Fibroblast of the conjunctiva (primary cell): ENCODE measurements around the gene KLK11.
"Not testable (repeated sequence)": the region's sequence is repeated elsewhere in the genome, so short reads cannot be mapped to it uniquely, and the experiment has no call there.

Source experiments
- DNase-seq: peaks from one replicate; pipeline ENCODE4 v3.0.0-alpha.2; 2010; ENCODE audit warnings: low read depth

KLK11 gene

DNA sequence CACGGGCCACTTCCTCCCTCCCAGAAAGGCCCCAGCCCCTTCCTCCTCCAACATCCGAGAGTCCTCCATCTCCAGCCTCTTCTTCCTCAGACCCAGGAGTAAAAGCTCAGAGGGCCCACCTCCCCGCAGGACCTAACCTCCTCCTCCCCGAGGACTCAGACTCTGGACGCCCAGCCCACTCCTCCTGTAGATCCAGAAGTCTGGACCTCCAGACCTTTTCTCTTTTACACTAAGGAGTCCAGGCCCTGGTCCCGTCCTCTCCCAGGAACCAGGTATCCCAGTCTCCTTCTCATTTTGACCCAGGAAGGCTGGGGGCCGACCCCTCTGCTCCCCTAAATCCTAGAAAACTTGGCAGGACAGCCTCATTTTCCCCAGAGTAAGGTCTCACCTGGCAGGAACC, 23.1 kb downstream of the KLK11 start:
- no peak for DNase-seq

DNA sequence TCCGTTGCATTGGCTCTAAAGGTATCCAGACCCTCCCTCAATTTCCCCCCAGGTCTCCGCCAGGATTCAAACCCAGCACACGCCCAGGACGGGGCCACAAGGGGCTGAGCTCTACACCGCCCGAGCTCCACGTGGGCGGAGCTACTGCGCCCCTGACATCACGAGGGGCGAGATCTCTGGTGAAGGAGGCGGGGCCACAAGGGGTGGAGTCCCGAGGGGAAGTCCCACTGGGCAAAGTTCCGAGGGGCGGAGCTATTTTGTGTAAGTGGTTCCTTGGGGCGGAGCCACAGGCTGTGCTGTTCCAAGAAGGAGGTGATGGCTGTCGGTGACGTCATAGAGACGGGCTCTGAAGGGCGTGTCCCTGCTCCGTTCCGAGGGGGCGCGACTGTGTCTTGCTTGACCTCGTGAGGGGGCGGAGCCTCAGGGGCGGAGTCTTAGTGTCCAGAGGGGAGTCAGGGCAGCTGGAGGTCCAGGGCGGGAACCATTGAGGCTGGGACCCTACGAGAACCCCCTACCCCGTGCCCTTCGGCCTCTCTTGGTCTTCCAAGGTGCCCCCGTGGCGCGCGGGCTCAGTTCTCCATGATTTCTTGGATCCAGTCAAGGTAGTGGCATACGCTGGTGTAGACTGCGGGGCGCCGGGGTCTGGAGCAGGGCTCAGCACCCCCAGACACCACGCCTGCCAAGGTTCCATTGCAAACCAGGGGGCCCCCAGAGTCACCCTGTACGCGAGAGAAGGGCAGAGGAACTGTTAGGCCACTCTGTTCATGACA, 23.7 kb downstream of the KLK11 start:
- no peak for DNase-seq

DNA sequence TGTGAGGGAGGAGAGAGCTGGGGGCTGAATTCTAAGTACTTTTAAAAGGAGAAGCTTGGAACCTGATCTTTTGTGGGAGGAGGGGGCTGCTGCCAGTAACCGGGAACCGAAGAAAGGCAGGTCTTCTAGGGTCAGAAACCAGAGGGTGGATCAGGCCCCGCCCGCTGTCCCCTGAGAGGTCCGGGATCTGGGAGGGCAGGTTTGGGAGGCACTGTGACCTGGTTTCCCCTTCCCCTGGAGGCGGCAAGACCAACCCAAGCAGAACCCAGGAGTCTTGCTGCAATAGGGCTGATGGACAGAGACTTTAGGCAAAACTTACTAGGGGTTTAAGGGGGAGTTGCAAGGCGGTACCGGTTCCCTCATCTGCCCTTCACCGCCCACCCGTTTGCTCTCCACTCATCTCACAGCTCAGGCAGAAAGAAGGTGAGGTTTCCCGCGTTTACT, 24.3 kb downstream of the KLK11 start:
- DNase-seq, result no peak

DNA sequence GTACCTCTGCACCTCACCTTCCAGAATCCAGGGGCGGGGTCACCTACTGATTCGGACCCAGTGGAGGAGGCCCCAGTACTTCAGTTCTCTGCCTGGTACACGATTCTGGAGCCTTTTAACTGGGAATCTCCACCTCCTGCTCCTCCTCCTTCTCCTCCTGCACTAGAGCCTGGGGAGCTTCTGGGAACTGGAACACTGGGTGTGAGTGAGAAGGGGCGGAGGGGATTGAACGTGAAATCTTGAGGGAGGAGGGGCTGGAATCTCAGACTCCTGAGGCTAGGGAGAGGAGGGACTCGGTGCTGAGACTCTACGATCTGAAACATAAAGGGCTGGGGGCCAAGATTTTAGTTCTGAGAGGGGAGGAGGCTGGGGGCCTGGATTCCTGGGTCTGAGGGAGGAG, 24.9 kb downstream of the KLK11 start, which contains the start of gene KLK8:
Gene KLK8 (minus strand): TSS at position 90 of the 400 bp plus-strand sequence. CDS start 437 bp downstream, outside the sequence.
- DNase-seq, result no peak

DNA sequence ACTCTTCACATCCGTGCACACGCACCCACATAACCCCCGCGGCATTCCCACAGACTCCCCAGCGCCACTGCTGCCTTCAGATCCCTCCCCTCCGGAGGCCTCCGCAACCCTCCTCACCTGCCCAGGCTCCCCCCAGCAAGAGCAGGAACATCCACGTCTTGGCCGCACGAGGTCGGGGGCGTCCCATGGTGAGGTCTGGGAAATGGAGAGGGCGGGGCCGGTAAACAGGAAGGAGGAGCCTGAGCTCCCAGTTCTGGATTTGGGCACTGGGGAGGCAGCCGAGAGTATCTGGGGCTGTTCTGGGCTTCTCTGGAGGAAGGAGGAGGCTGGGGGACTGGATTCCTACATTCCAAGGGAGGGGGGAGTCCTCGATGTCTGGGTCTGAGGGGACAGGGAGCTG, 25.4 kb downstream of the KLK11 start:
- no peak for DNase-seq

DNA sequence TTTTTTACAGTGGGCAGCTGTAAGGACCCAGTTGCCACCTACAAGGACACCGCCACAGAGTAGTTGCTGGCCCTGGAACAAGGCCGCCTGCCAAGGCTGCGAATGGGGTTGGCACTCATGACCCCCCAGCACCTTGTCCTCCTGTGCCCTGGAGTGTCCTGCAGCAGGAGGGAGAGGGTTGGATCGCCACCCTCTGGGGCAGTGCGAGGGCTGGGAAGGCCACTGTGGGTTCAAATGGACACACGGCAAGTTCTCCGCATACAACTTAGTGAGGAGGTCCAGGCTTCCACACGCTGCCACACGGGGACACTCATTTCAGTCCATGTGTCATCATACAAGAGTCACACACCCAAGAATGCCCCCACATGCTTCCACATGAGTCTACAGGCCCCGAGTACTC, 26.0 kb downstream of the KLK11 start:
- no peak for DNase-seq

DNA sequence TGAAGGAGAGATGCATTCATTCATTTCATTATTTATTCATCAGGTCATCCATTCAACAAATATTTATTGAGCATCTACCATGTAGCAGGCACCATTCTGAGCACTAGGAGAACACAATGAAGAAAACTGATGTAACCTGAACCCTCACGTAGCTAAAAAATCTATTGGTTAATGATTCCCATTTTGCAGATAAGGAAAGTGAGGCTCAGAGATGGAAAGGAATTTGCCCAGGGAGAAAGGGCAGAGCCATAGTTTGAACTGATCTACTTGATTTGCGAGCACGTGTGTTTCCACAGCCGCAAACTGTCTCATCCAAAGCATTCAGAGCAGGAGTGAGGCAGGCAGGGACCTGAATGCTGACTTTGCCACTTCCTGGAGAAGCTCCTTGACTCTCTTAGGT, 27.7 kb downstream of the KLK11 start:
- DNase-seq, result no peak

DNA sequence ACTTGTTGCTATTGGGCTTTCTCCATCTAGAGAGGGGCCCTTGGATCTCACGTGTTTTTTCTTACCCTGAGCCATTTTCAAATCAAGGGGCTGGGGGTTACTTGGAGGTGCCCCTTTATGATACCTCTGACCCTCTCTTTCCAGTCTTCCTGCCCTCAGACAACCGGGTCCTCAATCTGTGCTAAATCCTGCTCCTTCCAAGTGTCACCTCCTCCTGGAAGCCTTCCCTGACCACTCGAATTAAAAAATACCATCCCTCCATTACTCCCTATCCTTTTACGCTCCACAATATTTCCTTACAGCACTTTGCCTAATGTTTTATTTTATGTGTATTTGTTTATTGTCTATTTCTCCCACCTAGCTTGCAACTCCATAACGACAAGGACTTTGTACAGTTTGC, 28.4 kb downstream of the KLK11 start:
- DNase-seq, result no peak

DNA sequence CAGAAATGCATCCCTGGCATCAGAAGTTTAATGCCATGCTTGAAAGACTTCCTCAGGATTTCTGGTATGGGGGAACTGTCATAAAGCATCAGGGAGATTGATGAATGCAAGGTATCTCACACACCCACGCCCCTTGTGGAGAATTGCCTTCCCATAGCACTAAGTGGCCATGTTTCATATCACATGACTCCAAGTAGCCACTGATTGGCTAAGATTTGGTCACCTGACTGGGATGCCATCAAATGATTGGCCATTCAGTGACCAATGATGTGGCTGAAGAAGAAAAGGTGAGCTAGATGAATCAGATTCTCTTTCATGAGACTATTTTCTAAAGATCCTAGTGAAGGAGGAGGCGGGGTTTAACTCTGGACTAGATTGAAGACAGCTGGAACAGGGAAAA, 32.3 kb downstream of the KLK11 start:
- no peak for DNase-seq

DNA sequence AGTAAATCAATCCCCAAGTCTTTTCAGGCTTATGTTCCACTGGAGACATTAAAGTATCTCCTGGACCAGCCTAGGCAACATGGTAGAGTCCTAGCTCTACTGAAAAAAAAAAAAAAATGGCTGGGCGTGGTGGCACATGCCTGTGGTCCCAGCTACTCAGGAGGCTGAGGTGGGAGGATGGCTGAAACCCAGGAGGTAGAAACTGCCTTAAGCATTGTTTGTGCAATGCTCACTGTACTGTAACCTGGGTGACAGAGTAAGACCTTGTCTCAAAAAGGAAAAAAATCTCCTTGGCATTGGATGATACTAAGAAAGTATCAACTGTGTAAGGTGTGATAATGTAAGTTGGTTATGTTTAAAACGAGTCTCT, 33.8 kb downstream of the KLK11 start:
- DNase-seq, result no peak

DNA sequence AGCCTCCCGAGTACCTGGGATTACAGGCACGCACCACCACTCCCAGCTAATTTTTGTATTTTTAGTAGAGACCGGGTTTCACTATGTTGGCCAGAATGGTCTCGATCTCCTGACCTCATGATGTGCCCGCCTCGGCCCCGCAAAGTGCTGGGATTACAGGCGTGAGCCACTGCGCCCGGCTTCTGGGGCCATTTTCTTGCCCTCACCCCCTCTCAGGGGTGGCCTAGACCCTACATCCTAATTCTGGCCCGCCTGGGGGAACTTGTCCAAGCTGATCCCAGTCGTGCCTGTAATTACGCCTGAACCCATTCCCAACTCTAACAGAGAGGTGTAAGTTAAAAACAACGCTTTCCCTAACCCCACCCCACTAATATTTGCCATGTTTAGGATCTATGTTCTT, 42.0 kb downstream of the KLK11 start:
- not testable (repeated sequence) for DNase-seq

DNA sequence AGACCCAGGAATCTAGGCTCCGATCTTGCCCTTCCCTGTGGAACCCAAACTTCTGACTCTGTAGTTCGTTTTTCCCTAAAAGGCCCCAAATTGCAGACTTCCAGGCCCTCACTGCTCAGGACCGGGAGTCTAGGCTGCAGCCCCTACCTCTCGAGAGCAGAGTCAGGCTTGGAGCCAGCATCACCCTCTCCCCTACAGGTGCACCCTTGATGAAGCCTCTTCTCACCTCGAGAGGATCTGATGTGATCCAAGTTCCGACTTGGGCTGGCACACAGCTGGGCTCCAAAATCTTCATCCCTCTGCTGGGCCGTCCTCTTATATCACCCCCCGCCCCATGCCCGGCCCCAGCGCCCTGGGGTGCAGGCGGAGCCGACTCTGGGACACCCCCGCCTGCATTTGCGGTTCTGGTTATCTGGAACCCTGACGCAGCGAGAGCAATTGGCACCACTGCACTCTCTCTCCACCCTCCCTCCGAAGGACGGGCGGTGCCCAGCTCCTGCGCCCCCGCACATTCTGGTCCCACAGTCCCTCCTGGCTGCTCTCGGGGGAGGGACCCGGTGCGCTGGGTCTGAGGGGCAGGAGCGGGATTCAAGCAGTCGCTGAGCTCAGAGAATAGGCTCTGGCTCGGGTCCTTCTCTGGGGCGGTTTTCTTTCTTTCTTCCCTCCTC, 42.7 kb downstream of the KLK11 start, which contains the start of gene KLK7:
Gene KLK7 (minus strand): TSS at position 293 of the 668 bp plus-strand sequence. CDS start 1,518 bp downstream, outside the sequence.
- no peak for DNase-seq

DNA sequence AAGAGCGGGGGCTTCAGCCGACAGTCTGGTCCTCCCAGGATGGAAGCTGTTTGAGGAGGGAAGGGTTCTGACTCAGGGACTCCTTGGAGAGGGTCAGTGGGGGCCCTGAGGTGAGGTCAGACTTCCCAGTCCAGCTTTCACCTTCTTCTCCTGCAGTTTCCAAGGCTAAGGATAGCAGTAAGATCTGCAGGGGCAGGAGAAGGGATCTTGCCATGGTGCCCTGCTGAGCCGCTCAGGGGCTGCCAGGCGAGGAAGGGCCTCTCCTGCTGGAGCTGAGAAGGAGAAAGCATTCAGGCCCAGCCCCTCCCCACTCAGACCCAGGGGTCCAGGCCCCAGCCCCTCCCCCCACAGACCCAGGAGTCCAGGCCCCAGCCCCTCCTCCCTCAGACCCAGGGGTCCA, 44.2 kb downstream of the KLK11 start:
- no peak for DNase-seq

DNA sequence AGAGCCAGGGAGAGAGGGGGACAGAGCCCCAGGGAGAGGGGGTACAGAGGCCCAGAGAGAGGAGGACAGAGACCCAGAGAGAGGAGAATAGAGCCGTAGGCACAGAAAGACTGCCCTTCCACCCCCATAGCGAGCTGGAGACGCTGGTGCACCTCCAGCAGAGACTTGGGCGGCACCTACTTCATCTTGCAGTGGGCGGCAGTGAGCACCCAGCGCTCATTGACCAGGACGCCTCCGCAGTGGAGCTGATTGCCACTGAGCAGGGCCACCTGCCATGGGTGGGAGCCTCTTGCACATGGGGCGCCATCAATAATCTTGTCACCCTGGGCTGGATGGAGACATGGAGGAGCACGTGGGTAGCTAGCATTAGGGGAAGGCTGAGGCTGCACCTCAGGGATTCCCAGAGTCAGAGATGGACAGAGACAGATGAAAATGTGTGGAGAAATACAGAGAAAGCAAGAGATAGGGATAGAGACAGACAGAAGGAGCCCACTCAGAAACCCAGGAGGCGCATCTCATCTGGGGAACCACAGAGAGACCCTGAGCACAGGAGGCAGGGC, 44.7 kb downstream of the KLK11 start:
- DNase-seq, result no peak

DNA sequence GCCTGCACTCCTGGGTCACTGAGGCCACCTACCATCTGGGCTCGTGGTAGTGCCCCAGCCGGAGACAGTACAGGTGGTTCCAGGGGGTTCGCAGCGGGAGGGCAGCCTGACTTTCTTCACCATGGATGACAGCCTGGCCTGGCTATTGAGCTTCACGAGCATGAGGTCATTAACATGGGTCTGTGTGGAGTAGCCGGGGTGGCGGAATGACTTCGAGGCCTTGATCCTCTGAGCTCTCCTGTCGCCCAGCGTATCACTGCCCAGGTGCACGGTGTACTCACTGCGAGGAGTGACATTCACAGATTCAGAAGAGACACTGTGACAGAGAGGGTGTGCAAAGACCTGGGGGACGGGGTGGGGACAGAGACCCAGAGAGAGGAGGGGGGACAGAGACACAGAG, 46.2 kb downstream of the KLK11 start:
- no peak for DNase-seq

DNA sequence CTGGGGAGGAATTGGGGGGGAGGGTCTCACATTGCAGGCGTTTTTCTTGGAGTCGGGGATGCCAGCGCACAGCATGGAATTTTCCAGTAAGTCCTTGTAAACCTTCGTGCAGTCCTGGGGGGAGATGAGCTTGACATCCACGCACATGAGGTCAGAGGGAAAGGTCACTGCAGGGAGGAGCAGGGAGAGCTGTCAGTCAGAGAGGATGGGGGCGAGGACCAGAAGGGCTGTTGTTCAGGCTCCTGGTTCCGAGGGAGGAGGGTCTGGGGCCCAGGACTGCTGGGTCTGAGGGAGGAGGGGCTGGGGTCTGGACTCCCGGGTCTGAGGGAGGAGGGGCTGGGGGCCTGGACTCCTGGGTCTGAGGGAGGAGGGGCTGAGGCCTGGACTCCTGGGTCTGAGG, 46.7 kb downstream of the KLK11 start:
- no peak for DNase-seq

DNA sequence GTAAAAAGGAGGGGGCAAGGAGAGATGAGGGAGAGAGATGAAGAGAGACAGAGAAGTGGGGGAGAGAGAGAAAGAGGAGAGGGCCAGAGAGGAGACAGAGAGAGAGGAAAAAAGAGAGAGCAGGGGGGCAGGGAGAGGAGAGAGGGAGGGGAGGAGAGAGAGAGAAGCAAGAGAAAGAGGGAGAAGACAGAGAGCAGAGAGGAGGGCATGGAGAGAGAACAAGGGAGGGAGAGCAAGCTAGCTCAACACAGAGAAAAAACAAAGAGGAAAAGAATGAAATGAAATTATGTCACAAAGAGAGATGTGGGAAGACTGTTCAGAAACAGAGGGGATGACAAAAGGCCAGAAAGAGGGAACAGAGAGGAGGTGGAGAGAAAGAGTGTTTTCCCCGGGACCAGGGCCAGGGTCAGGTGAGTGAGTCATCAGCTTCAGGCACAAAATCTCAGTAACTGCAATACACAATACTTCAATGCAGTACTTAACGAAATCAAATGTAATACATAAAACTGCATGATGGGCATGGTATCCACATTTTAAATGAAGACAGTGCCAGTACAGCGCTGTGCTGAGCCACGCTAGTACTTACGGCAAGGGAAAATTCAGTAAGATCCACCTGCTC, 47.5 kb downstream of the KLK11 start:
- DNase-seq, result no peak

DNA sequence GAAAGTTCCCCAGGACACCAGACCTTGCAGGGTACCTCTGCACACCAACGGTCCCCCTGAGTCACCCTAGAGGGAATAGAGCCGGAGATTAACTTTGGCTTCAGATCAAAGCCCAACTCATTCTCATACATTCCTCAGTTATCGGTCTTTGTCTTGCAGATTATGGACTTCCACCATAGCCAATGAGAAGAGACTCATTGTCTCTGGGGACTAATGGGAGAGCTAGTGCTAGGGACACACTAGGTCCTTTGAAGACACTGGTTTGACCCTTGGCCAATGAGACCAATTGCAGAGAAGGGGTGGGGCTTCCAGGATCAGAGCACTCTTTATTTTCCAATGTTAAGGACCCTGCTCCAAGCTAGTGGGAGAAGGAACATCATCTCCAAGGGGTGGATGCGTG, 48.8 kb downstream of the KLK11 start:
- no peak for DNase-seq

DNA sequence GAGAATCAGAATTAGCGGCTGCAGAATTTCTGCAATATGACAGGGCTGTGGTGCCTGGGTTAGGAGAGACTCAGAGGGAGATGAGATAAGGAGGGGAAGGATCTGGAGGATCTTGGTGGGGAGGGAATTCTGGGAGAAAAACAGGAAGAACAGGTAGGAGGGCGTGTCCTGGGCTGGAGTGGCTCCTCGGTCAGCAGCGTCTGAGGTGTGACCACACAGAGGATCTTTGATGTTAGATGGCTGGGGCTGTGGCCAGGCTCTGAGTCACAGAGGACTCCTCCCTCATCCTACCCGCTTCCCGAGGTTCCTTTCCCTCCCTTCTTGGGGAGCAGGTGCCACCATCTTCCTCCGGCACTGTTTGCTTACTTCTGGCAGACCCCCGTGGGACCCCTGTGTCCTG, 50.6 kb downstream of the KLK11 start:
- no peak for DNase-seq

DNA sequence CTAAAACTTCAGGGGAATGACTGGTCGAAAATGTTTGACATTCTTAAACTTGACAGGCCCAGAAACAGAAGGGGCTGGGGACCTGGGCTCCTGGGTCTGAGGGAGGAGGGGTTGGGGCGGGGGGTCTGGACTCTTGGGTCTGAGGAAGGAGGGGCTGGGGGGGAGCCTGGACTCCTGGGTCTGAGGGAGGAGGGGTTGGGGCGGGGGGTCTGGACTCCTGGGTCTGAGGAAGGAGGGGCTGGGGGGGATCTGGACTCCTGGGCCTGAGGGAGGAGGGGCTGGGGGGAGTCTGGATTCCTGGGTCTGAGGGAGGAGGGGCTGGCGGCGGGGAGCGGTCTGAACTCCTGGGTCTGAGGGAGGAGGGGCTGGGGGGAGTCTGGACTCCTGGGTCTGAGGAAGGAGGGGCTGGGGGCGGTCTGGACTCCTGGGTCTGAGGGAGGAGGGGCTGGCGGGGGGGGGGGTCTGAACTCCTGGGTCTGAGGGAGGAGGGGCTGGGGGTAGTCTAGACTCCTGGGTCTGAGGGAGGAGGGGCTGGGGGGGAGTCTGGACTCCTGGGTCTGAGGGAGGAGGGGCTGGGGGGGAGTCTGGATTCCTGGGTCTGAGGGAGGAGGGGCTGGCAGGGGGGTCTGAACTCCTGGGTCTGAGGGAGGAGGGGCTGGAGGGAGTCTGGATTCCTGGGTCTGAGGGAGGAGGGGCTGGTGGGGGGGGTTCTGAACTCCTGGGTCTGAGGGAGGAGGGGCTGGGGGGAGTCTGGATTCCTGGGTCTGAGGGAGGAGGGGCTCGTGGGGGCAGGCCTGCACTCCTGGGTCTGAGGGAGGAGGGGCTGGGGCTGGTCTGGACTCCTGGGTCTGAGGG, 51.5 kb downstream of the KLK11 start:
- no peak for DNase-seq

DNA sequence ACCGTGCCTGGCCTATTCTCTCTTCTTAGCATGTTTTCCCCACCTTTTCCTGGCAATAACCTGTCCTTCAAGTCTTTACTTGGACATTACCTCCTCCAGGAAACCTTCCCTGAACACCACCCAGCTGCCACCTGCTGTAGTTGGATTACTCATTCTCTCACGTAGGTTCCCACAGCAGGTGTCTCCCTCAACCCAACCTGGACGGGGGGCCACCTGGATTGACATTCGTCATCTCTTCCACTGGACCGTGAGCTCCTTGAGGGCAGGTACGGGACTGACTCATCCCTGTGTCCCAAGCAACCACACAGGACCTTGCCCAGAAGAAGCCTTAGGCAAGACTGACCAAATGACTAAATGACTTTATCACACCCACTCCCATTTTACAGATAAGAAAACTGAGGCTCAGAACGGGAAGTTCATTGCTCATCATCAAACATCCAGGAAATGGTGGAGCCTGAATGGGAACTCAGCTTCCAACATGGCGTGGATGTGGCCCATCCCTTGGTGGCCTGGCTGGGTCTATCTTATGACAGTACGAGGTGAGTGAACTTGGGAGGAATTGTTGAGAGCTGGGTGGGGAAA, 53.5 kb downstream of the KLK11 start:
- no peak for DNase-seq
